RWPE2 (cell line): ENCODE data around the gene ULBP2.
"Not testable (repeated sequence)": the region's sequence is repeated elsewhere in the genome, so short reads cannot be mapped to it uniquely, and the experiment has no call there.

Experiments
- ATAC-seq: fragments of 200-7000 bp; cut with Tn5 transposase; 3 replicates; pipeline ENCODE4 v1.9.1; 2021; ENCODE audit warnings: low read depth
- DNase-seq: peaks from one replicate; pipeline ENCODE4 v3.0.0-alpha.2; 2020; ENCODE audit warnings: low spot score
- H3K27ac ChIP-seq: fragments of 450-650 bp; 2 replicates; pipeline ENCODE4 v1.5.1; 2017; ENCODE audit warnings: mild to moderate bottlenecking; ENCODE audit not compliant: poor library complexity, severe bottlenecking
- H3K27me3 ChIP-seq: fragments of 250-450 bp; sonication (Bioruptor Pico); 2 replicates; pipeline ENCODE4 v1.5.1; 2021; ENCODE audit warnings: mild to moderate bottlenecking, moderate library complexity; ENCODE audit not compliant: insufficient read depth, poor library complexity, severe bottlenecking
- H3K36me3 ChIP-seq: fragments of 250-450 bp; sonication (Bioruptor Pico); 2 replicates; pipeline ENCODE4 v1.5.1; 2020; ENCODE audit warnings: low read depth, mild to moderate bottlenecking, moderate library complexity
- H3K4me1 ChIP-seq: fragments of 250-450 bp; sonication (Bioruptor Pico); 2 replicates; pipeline ENCODE4 v1.5.1; 2021; ENCODE audit warnings: mild to moderate bottlenecking, moderate library complexity; ENCODE audit not compliant: insufficient read depth, poor library complexity, severe bottlenecking
- H3K4me3 ChIP-seq: fragments of 250-450 bp; sonication (Bioruptor Pico); 2 replicates; pipeline ENCODE4 v1.5.1; 2021; ENCODE audit warnings: mild to moderate bottlenecking, moderate library complexity; ENCODE audit not compliant: severe bottlenecking
- H3K9me3 ChIP-seq: fragments of 250-450 bp; sonication (Bioruptor Pico); 2 replicates; pipeline ENCODE4 v1.5.1; 2021; ENCODE audit warnings: mild to moderate bottlenecking, moderate library complexity; ENCODE audit not compliant: severe bottlenecking
- TF ChIP-seq, protein P1 (sequence below): fragments of 450-650 bp; IDR thresholded peaks from one replicate; pipeline ENCODE4 v1.5.1; 2017; ENCODE audit warnings: mild to moderate bottlenecking, moderate library complexity; ENCODE audit not compliant: poor library complexity, severe bottlenecking

The ULBP2 gene

DNA sequence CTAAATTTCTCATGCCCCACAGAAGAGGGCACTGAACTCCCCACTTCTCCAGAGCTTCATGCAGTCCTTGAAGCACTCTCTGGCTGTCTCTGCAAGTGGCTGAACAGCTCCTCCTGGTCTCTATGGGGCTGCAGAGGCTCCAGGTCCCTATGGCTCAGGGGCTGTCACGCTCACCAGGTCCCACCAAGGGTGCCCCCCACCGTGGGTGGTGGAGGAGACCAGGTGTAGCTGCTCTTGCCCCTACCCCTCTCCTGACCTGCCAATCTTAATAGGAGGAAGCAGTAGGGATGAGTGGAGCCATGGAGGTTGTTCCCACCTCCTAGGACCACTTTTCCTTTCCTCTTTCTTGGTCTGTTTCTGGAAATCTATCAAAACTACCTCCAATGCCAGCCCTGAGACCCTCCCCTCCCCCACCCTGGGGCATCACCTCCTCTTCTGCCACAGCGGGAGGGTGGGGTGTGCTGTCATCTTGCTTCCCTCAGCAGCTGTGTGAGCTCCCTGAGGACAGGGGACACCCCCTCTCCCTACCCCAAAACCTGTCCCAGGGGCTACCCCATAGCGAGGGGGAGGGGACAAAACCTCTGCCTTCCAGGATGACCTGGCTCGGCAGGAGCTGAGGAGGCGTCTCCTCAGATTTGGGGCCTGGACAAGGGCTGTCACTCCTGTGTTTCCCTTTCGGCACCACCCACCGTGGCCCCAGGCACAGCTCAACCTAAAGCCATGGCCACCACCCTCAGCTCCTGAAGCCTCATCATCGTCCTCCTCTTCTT is 31.9 kb upstream of the ULBP2 start:
- Histone ChIP-seq H3K36me3 (no peaks in the 10 kb centered on the region), H3K27me3 (no peaks in the 10 kb centered on the region), H3K4me1 (no peaks in the 10 kb centered on the region), H3K27ac (no peak overlapping the region), H3K4me3 (no peak overlapping the region), H3K9me3 (peaks cover 10% of the 10 kb centered on the region)
- ATAC-seq, result no peak
- DNase-seq, result no peak
- TF ChIP-seq, protein P1, sequence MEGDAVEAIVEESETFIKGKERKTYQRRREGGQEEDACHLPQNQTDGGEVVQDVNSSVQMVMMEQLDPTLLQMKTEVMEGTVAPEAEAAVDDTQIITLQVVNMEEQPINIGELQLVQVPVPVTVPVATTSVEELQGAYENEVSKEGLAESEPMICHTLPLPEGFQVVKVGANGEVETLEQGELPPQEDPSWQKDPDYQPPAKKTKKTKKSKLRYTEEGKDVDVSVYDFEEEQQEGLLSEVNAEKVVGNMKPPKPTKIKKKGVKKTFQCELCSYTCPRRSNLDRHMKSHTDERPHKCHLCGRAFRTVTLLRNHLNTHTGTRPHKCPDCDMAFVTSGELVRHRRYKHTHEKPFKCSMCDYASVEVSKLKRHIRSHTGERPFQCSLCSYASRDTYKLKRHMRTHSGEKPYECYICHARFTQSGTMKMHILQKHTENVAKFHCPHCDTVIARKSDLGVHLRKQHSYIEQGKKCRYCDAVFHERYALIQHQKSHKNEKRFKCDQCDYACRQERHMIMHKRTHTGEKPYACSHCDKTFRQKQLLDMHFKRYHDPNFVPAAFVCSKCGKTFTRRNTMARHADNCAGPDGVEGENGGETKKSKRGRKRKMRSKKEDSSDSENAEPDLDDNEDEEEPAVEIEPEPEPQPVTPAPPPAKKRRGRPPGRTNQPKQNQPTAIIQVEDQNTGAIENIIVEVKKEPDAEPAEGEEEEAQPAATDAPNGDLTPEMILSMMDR, result no peak

DNA sequence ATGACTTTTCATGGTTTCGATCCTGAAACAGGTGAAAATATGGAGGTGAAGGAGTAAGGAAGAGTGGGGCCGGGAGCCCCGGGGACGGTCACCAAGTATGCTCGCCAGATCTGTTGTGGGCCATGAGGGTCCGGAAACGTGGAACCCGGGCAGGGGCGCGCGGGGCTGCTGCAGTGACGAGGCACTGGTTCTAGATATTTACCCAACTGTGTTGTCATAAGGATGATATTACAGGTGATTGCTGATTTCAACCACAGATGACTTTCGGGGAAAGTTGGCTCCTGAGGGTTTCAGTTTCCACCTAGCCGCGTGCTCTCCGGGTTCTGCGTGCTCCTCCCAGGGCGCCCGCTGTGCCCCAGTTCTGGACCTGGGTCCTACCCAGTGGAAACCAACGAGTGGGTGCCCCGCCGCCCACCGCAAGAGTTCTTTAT is 31.1 kb upstream of the ULBP2 start:
- no peaks in the 10 kb centered on the region for H3K4me1 ChIP-seq
- DNase-seq, result no peak
- H3K9me3 ChIP-seq, result peaks cover 10% of the 10 kb centered on the region
- TF ChIP-seq, protein P1, result no peak
- H3K27ac ChIP-seq, result no peak overlapping the region
- H3K4me3 ChIP-seq, result no peak overlapping the region
- no peaks in the 10 kb centered on the region for H3K36me3 ChIP-seq
- ATAC-seq, result no peak
- H3K27me3 ChIP-seq, result no peaks in the 10 kb centered on the region

DNA sequence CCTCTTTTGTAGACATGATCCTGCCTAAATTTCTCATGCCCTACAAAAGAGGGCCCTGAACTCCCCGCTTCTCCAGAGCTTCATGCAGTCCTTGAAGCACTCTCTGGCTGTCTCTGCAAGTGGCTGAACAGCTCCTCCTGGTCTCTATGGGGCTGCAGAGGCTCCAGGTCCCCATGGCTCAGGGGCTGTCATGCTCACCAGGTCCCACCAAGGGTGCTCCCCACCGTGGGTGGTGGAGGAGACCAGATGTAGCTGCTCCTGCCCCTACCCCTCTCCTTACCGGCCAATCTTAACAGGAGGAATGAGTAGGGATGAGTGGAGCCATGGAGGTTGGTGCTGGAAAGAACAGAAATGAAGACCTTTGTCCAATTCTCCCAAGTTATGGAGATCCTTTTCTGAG is 29.1 kb upstream of the ULBP2 start:
- H3K4me3 ChIP-seq, H3K36me3 ChIP-seq, H3K27ac ChIP-seq, ATAC-seq, H3K27me3 ChIP-seq, DNase-seq, H3K4me1 ChIP-seq: not testable (repeated sequence)
- H3K9me3 ChIP-seq, result peaks cover 10% of the 10 kb centered on the region

DNA sequence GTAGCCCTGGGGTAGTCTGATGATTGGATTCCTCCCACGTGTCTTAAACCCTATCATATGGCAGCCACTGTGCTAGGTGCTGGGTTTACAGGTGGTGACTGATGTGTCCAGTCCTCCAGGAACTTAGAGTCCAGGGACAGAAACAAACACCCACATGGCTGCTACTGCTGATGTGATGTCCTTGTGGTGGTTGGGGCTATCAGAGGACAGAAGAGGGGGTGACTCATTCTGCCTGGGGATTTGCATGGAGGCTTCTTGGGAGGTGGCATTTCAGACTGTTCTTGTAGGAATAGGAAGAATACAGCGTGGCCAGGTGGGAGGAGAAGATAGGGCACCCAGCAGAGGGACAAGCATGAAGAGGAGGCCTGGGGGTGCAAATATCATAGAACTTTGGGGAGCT is 28.7 kb upstream of the ULBP2 start:
- Histone ChIP-seq H3K27me3 (no peaks in the 10 kb centered on the region), H3K4me1 (no peaks in the 10 kb centered on the region), H3K4me3 (no peak overlapping the region), H3K27ac (no peak overlapping the region), H3K9me3 (peaks cover 9% of the 10 kb centered on the region), H3K36me3 (no peaks in the 10 kb centered on the region)
- TF ChIP-seq, protein P1, result no peak
- ATAC-seq, result no peak
- no peak for DNase-seq

DNA sequence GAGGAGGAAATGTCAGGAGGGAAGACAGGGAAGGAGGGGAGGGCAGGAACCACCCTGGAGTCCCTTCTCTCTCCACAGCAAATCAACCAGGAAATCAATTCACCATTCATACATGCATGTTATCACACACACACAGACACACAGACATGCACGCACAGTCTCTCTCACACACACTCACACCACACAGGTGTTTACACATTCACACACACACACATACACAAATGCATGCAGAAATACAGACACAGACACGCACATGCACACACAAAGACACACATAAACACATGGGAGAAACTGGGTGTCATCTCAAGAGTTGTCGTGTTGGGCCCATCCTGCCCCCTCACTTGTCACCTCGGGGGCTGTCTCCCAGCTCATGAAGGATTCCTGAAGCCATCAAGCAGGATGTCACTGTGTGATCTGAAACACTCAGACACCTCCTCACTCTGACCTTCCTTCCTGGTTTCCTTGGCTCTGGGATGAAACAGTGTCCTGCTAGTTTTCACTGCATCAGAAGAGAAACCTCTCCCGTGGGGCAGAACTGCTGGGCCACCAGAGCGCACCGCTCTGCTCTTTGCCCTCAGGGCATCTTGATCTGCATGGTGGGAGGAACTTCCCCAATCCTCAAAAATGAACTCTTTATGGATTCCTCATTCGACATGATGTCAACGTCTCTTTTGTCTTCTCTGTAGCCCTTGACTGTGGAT is 28.1 kb upstream of the ULBP2 start:
- no peaks in the 10 kb centered on the region for H3K36me3 ChIP-seq
- DNase-seq (no peak), ATAC-seq (no peak)
- no peak overlapping the region for H3K4me3 ChIP-seq
- no peak overlapping the region for H3K27ac ChIP-seq
- H3K4me1 ChIP-seq, result no peaks in the 10 kb centered on the region
- H3K9me3 ChIP-seq, result peaks cover 3% of the 10 kb centered on the region
- TF ChIP-seq, protein P1, result no peak
- no peaks in the 10 kb centered on the region for H3K27me3 ChIP-seq
